NT2/D1 (cell line): ENCODE data around the gene ELMOD2.

ENCODE experiments used
- SUZ12 ChIP-seq: IDR thresholded peaks from 2 replicates; pipeline ENCODE4 v1.6.1; 2011; ENCODE audit not compliant: insufficient read length, insufficient read depth; ENCODE audit errors: extremely low read depth
- YY1 ChIP-seq: IDR thresholded peaks from 2 replicates; pipeline ENCODE4 v1.6.1; 2011; ENCODE audit not compliant: insufficient read length, insufficient read depth

- TF ChIP-seq SUZ12 (no peak), YY1 (no peak)
Observed at GRCh38 chr4:140584439-140584838, 60.5 kb downstream of the ELMOD2 start.
